Measurements from ENCODE around the gene SP3. TPM values are rescaled to one million over a fixed set of nuclear protein-coding genes. Genes with fewer than 3 reads are reported as not detected.

SP3 gene
- total RNA-seq, 1 donor from 2014 or later: 125 TPM

DNA sequence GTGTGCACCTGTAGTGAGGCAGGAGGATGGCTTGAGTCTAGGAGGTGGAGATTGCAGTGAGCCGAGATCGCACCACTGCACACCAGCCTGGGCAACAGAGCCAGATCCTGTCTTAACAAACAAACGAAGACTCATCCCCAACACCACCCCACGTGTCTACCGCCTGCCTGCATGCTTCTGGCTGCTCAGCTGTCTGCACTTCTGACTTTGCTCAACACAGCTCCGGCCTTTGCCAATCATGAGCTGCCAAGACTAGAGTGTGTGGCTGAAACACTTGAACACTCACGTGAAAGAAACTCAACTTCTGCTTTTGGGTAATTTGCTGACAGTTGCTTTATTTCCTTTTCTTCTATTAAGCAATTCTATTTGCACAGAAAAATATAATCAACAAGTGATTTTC lies 32.1 kb upstream of the SP3 start:
- peak; percentile 66 for DNase-seq (ENCODE audit: low spot score)

DNA sequence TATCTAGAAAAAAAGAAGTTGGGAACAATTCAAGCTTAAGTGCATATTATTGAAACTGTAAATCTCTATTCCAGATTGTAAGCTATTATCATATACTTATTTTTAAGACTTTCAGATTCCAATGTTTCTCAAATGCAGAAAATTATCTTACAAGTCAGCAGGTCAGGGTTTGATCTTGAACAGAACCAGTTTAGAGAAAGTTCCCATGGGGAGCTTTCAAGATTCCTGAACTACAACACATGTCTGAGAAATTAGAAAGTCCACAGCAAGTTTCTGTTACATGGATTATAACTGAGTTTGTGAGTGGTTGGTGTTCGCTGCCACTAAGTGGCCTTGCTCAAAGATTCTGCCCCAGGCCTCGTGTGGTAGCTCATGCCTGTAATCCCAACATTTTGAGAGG lies 31.6 kb upstream of the SP3 start:
- peak; percentile 76 for DNase-seq (ENCODE audit: low spot score)

DNA sequence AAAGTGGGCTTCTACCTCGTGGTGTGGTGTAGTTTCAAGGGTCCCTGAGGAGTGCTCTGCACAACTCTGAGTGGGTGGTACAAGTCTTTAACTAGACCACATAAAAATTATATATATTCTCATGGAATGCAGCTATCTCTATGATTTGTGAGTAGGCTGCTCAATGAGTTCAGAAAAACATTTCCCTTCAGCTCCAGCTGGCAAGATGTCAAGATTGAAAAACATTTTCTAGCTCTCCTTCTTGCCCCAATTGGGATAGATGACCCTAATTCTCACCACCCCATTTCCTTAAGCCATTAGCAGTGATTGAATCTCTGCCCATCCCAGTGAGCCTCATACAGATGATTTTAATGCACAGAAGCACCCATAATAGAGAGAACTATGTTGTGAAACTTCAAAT lies 28.3 kb upstream of the SP3 start:
- DNase-seq (ENCODE audit: low spot score): peak; percentile 53

DNA sequence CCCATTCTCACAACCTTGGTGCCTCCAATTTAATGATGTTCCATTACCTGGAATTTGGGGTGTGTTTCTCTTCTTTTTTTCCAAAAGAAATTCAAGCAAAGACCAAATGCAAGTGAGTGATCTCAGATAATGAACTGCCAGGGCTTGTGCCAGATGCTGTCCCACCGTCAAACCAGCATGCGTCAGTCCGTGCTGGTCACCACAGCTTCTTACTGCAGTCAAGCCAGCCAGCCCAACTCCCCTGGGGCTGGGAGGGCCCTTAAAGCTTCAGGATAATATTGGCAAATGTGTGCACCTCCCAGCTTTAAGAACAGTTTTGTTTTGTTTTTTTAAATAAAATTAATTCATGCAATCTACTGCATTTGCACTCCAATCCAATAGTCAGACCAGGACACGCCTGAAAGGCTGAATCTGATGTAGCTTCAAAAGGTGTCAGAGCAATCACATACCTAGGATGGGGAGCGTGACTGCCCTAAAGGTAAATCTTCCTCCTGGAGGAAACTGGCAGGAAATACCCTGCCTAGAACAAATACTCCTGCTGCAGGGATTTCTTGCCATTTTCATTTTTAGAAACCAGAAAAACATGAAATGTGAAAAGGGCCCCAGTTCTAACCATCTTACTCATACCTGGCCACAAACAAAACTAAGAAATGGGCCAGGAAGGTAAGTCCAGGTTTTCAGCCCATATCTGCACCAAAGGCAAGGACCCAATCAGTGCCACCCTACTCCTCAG lies 26.8 kb upstream of the SP3 start:
- DNase-seq (ENCODE audit: low spot score): peak; percentile 38

DNA sequence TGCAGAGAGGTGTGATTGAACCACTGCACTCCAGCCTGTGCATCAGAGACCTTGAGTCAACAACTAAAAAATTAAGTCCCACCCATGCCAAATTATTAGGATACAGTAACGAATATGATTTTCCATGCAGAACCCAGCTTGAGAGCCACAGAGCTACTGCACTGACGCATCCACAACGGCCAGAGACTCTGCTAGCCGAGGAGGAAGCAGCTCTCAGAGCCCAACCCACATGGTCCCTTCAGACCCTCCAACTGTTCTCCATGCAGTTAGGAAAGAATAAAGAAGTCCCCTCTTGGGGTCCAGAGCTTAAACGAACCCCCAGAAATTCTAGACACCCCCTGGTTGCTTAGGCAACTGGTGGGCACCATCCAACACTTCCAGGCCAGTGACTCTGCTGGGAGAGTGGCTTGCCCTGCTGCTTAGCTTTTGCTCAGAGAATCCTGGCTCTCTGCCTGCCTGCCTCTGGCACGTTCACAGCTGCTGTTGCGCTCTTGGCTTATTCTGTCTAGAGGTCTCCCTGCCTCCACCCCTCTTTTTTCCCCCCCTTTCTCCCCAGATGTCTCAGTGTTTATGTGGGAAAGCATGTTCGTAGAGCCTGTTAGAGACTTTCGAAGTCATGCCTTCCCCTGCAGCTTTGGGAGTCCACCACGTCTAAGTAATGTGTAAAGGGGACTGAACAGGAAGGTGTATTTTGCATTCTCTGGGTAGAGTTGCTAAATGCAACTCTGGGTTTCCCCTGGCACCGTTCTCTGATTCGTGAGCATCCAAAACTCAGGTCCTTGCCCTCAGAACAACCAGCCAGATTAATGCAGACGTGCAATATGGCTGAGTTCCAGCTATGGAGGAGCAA lies 26.0 kb upstream of the SP3 start:
- peak; percentile 95 for DNase-seq (ENCODE audit: low spot score)

DNA sequence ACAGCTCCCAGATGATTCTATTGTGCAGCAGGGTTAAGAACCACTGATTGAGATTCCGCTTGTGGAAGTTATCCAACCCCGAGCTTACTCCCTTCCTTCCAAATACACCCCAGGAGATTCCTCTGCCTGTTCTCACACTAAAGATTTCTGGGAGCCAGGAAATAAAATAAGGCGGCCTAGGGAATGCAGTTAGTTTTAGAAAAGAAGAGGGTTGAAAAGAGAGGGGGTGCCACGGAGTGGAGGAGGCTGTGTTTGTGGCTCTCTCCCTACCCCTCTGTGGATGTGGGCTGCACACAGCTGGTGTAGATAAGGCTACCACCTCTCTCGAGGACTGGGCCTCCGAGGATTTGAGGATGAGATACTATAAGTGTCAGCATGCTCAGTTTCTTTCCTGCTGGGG lies 25.1 kb upstream of the SP3 start:
- peak; percentile 62 for DNase-seq (ENCODE audit: low spot score)

DNA sequence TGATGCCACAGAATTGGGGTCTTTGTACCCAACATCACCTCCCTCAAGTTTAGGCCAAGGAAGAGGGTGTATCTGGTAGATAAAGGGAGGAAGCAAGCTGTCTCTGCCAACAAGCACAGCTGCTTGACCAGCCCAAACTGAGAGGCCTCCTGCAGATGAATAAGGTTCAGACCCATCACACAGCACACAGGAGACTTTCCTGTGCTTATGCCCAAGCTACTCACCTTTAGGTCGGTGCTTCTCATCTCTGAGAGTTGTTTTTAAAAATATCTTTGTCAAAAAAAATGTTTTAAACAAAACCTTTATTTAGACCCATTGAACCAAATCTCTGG lies 24.7 kb upstream of the SP3 start:
- DNase-seq (ENCODE audit: low spot score): no peak

DNA sequence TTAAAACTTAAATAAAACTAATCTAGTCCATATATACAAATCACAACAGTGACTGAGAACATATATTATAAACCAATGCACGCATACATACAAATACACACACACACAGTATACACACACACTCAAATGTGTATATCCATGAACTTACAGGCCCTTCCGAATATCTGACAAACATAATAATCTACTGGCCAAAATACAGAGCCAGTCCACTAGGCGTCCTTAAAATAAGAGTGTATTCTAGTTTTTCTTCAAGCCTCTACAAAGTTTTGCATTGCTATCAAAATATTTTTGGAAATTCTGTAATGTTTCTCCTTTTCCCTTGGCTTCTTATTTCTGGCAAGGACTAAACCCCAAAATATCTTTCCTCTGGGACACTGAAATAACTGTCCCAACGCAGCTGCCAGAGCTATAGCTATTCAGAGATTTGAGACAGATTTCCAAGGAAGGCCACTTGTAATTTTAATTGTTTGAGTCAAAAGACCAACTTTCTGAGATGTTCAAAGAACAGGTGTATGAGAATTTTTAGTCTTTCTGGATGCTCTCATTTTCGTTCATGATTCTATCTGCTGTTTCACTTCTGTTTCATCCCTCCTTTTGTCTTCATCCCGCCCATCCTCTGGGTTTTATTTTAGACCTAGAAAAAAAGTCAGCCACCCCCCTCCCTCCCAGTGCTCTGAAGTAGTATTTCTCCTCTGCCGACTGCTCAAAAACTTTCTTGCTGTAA lies 24.1 kb upstream of the SP3 start:
- no peak for DNase-seq (ENCODE audit: low spot score)

DNA sequence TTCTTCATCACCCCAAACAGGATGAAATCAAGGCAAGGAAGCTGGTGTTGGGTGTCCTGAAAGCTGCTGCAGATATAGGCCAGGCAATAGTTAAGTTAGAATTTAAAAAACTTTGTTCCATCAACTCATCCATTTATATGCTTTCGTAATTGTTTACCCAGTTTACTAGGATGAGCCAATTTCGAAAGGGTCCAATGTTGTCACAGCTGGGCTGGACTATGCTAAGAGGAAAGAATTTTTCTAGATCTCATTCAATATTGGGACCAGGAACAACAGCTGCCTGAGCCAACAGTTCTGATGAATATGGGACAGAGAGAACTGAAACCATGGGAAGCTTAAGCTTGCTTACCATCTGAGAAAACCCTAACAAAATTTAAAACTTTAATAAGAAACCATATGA lies 21.6 kb upstream of the SP3 start:
- DNase-seq (ENCODE audit: low spot score): no peak

DNA sequence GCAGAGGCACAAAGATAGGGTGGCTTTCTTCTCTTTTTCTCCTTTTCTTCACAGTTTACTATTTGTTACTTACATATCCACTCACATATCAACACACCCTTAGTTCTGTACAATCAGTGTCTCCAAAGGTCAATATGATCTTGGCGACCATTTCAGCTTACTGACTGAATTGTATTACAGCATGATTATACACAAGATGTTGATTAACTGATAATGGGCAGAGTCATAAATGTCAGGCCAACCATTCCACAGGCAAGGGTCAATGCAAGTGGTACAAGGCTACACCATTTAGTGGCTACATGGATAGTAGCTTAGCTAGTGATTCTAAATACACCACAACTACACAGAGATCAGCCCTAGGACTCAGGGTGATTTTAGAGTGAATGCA lies 20.4 kb upstream of the SP3 start:
- DNase-seq (ENCODE audit: low spot score): no peak

DNA sequence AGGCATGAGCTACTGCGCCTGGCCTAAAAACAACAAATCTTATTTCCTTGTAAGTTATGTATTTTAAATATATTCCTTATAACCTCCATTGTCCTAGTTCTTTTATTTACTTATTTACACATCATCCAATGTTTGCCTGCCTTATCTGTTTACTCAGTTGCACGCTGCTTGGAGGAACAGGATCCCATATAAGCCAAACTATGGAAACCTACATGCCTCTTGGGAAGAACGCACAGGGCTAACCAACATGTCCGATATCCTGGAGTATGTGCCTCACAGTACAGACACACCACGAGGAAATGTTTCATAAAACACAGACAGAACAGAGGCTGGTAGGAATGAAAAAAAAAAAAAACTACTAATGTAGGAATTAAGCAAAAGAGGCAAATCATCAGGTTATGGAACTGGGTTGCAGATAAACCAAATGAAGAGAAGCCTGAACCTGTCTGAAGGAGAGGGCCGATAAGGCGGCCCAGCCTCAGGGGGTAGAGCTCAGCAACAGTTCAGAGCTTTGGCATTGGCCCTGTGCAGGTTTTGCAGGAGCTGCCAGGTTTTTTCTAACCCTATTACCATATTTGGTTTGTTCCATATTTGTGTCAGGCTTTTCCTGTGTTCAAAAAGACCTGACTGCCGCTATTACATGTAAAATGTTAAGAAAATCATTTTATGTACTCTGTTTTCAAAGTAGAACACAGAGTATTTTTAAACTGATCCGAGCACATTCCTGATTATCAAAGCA lies 19.9 kb upstream of the SP3 start:
- DNase-seq (ENCODE audit: low spot score): peak; percentile 89

DNA sequence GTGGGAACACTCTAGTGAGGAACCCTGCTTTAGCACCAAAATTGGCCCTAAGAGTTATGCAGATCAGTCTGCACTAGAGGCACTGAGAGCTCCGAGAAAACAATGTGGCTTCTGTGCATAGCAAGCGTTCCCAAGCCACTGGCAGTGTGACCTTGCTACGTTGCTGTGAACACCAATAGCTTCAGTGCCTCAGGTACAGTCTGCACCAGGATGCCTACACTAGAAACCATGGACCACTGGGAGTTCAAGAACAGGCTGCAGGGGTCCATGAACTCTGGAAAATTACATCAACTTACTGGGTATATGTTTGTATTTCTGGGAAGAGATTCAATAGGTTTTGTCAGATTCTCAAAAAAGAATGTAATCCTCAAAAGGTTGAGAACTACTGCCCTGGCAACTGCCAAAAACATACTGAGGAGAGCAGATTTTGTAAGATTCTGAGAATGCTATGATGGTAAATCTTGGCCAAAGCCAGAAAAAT lies 18.3 kb upstream of the SP3 start:
- DNase-seq (ENCODE audit: low spot score): peak; percentile 83

DNA sequence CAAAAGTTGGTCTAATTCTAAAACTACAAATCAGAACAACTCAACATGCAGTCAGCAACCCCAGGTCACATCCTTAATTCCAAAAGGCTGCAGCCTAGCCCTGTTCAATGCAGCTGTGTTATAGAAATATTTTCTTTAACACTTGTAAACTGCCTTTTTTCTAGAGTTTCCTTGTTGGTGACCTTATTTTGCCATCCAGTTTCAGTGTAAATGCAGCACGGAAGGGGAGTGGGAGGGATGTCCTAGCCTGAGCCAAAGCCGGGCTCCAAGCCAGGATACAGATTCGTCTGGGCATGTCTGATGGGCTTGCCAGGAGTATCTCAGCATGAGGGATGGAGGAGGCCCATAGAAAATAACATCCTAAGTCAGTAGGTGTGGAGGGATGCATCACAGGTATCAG lies 17.7 kb upstream of the SP3 start:
- peak; percentile 91 for DNase-seq (ENCODE audit: low spot score)

DNA sequence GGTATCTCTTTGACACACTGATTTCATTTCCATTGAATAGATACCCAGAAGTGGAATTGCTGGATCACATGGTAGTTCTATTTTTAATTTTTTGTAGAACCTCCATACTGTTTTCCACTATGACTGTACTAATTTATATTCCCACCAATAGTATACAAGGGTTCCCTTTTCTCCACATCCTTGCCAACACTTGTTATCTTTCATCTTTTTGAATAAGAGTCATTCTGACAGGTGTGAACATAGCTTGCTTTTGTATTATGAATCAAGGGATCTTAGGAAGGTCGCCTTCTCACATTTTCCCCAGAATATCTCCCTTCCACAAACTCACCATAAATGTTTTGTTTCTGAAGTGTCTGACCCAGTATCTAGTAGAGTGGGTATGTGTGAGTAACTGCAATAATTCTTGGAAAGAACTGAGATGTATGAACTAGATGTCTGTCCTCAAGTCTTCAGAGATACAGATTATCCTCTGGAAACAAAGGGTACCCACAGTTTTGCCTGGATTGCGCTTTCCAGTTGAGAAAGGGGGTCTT lies 17.1 kb upstream of the SP3 start:
- DNase-seq (ENCODE audit: low spot score): no peak

DNA sequence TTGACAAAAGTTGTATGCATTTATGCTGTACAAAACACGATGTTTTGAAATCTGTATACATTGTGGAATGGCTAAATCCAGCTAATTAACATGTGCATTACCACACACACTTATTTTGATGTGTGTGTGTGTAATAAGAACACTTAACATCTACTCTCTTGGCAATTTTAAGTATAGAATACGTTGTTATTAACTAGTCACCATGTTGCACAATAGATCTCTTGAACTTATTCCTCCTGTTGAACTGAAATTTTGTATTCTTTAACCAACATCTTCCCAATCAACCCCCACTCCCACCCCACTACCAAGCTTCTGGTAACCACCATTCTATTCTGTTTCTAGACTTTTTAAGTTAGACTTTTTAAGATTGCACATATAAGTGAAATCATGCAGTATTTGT lies 16.3 kb upstream of the SP3 start:
- DNase-seq (ENCODE audit: low spot score): no peak

DNA sequence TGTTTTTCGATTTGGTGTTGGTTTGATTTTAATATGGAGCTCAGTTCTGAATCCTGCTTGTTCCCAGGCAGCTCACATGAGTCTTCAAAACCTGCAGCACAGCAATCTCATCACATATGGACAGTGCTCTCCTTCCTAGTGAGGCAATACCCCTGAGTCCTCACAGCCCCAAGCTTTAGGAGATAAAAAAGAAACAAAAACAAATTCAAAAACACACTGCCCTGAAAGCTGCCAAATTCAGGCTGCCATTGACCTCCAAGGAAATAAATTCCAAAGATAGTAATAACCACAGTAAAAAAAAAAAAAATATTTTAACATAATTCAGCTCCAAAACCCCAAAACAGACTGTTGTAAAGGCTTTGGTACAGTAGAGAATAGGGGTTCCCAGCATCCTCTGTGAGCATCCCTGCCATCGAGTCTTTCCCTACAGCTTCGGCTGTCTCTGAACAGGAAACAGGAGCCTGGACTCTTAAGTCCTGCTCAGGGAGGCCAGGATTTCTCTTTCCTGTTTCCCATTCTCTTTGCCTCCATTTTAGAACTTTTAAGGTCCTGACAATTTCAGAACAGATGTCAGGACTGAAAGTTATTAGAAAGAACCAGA lies 14.7 kb upstream of the SP3 start:
- DNase-seq (ENCODE audit: low spot score): peak; percentile 53

DNA sequence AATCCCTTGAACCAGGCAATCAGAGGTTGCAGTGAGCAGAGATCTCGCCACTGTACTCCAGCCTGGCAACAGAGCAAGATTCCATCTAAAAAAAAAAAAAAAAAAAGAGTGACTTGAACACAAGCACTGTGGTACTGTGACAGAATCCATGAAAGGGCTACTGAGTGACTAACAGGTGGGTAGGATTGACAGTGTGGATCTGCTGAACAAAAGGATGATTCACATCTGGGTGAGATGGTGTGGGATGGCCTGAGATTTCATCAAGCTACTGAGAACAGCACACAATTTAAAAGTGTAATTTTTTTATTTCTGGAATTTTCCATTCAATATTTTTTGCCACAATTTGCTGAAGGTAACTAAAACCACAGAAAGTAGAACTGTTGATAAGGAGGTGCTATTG lies 13.3 kb upstream of the SP3 start:
- no peak for DNase-seq (ENCODE audit: low spot score)

DNA sequence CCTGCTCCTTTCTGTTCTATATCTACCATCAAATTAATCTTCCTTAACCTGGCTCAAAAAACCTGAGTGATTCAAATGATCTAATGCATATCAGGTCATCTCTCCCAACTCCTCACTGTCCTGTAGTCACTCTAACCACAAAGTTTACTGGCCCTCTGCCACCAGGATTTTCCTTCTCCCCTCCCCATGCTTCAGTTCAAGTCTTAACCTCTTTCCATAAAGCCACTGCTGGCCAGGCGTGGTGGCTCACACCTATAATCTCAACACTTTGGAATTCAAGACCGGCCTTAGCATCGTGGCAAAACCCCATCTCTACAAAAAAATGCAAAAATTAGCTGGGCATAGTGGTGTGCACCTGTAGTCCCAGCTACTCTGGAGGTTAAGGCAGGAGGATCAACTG lies 7.5 kb upstream of the SP3 start:
- DNase-seq (ENCODE audit: low spot score): no peak

DNA sequence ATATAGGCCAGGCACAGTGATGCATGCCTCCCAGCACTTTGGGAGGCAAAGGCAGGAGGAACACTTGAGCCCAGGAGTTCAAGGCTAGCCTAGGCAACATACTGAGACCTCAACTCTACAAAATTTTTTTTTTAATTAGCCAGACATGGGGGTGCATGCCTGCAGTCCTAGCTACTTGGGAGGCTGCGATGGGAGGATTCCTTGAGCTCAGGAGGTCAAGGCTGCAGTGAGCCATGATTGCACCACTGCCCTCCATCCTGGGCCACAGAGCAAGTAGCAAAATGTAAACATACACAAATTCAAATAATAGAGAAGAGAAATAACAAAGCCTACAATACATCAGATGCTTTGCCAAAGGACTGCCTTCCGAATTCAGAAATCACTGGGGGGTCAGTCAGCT lies 7.0 kb upstream of the SP3 start:
- DNase-seq (ENCODE audit: low spot score): no peak

DNA sequence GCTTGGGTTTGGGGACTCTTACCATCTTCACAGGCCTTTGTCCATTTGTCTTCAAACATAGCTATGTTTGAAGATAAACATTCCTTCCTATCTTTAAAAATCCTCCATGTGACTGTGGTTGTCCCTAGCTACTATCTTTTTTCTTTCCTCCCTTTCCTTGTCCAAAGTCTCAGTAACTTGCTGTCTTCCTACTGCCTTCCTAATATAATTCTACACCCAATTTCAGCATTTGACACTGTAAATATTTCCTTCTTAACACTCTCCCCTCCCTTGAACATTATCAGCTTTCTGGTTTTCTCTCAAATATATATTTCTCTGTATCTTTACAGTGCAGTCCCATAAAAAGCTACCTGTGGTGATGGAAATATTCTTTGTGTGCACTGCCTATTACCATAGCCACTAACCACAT lies 5.3 kb upstream of the SP3 start:
- DNase-seq (ENCODE audit: low spot score): no peak

DNA sequence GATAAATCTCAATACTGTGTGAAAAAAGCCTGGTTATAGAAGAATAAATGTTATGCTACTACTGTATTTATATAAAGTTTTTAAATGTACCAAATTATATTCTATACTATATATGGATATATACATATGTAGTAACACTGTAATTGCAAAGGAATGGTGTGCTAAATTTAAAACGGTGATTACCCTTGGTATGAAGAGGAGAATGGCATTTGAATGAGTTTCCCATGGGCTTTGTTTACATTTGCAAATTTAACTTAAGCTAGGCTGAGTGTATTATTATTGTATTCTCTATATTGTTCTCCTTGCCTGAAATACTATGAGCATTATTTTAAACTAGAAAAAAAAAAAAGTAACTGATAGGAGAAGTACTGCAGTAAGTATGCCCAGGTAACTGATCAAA lies 4.7 kb upstream of the SP3 start:
- DNase-seq (ENCODE audit: low spot score): no peak
